Liver (tissue), 9 donors: ENCODE data around the gene TMEFF1. TPM values are rescaled to one million over a fixed set of nuclear protein-coding genes. Genes with fewer than 3 reads are reported as not detected.

Experiments used
- DNase-seq: peaks from one replicate; pipeline ENCODE4 v3.0.0-alpha.2; 2017; ENCODE audit warnings: low spot score
- H3K27ac ChIP-seq, 2 donors: one replicate each; pipeline ENCODE4 v1.7.0; 2013; ENCODE audit warnings: inconsistent platforms in 2 of 2, low read length in 2 of 2, control low read depth in 1 of 2, low read depth in 1 of 2, mild to moderate bottlenecking in 1 of 2
- H3K27me3 ChIP-seq, 4 donors: one replicate each; pipeline versions ENCODE4 v1.6.1 to v1.7.0; 2013; ENCODE audit warnings: low read length in 3 of 4, inconsistent platforms in 1 of 4, mild to moderate bottlenecking in 1 of 4, moderate library complexity in 1 of 4; ENCODE audit not compliant: control insufficient read depth in 4 of 4, insufficient read depth in 4 of 4
- H3K36me3 ChIP-seq, 4 donors: one replicate each; pipeline versions ENCODE4 v1.6.1 to v1.7.0; 2013; ENCODE audit warnings: low read length in 3 of 4, mild to moderate bottlenecking in 3 of 4, low read depth in 1 of 4, moderate library complexity in 1 of 4; ENCODE audit not compliant: control insufficient read depth in 4 of 4, insufficient read depth in 3 of 4
- H3K4me1 ChIP-seq, 4 donors: one replicate each; pipeline versions ENCODE4 v1.6.1 to v1.7.0; 2013; ENCODE audit warnings: low read length in 3 of 4, mild to moderate bottlenecking in 3 of 4, moderate library complexity in 1 of 4; ENCODE audit not compliant: control insufficient read depth in 4 of 4, insufficient read depth in 4 of 4
- H3K4me3 ChIP-seq, 3 donors: one replicate each; pipeline versions ENCODE4 v1.6.1 to v1.7.0; 2013; ENCODE audit warnings: low read length in 3 of 3, control low read depth in 1 of 3, low read depth in 1 of 3, mild to moderate bottlenecking in 1 of 3
- H3K9ac ChIP-seq, 2 donors: one replicate each; pipeline ENCODE4 v1.7.0; 2013; ENCODE audit warnings: low read length in 2 of 2, mild to moderate bottlenecking in 2 of 2, moderate library complexity in 2 of 2, control low read depth in 1 of 2, low read depth in 1 of 2
- H3K9me3 ChIP-seq, 4 donors: one replicate each; pipeline versions ENCODE4 v1.6.1 to v1.7.0; 2013; ENCODE audit warnings: low read length in 3 of 4; ENCODE audit not compliant: control insufficient read depth in 4 of 4
- EGR1 ChIP-seq, 2 donors: IDR thresholded peaks; 2 replicates each; pipeline ENCODE4 v1.6.1; 2016 to 2018; ENCODE audit warnings: antibody characterized with exemption in 2 of 2, low read depth in 2 of 2
- FOXA1 ChIP-seq: IDR thresholded peaks from 2 replicates; pipeline ENCODE4 v1.6.1; 2016; ENCODE audit warnings: antibody characterized with exemption
- FOXA2 ChIP-seq: IDR thresholded peaks from 2 replicates; pipeline ENCODE4 v1.6.1; 2016; ENCODE audit warnings: antibody characterized with exemption
- GABPA ChIP-seq, 2 donors: IDR thresholded peaks in 1 of 2; conservative IDR thresholded peaks in 1 of 2; 2 replicates each; pipeline ENCODE4 v1.6.1; 2016; ENCODE audit warnings: antibody characterized with exemption in 2 of 2, mild to moderate bottlenecking in 1 of 2, moderate library complexity in 1 of 2
- HNF4A ChIP-seq, 2 donors: conservative IDR thresholded peaks; 2 replicates each; pipeline ENCODE4 v1.6.1; 2016; ENCODE audit warnings: antibody characterized with exemption in 2 of 2, mild to moderate bottlenecking in 2 of 2
- HNF4G ChIP-seq: IDR thresholded peaks from 2 replicates; pipeline ENCODE4 v1.6.1; 2016; ENCODE audit warnings: antibody characterized with exemption
- JUND ChIP-seq, 2 donors: IDR thresholded peaks; 2 replicates each; pipeline ENCODE4 v1.6.1; 2016; ENCODE audit warnings: antibody characterized with exemption in 2 of 2
- RAD21 ChIP-seq, 2 donors: IDR thresholded peaks; 2 replicates each; pipeline ENCODE4 v1.6.1; 2016; ENCODE audit warnings: antibody characterized with exemption in 2 of 2, mild to moderate bottlenecking in 2 of 2
- RXRA ChIP-seq, 2 donors: IDR thresholded peaks; 2 replicates each; pipeline ENCODE4 v1.6.1; 2017 to 2018; ENCODE audit warnings: antibody characterized with exemption in 2 of 2, mild to moderate bottlenecking in 1 of 2
- SP1 ChIP-seq: IDR thresholded peaks from 2 replicates; pipeline ENCODE4 v1.6.1; 2018; ENCODE audit warnings: antibody characterized with exemption, mild to moderate bottlenecking
- TAF1 ChIP-seq: conservative IDR thresholded peaks from 2 replicates; pipeline ENCODE4 v1.6.1; 2016; ENCODE audit warnings: antibody characterized with exemption, mild to moderate bottlenecking
- YY1 ChIP-seq: IDR thresholded peaks from 2 replicates; pipeline ENCODE4 v1.6.1; 2016; ENCODE audit warnings: antibody characterized with exemption, mild to moderate bottlenecking
- WGBS: extraction: QIAGEN DNeasy Blood & Tissue Kit; methylation state at CpG from one replicate; pipeline ENCODE4 v1.1.7; 2013; 5-methylcytosine and 5-hydroxymethylcytosine counted together
- polyA plus RNA-seq, 2 donors: library from polyadenylated mRNA; stranded (reverse) in 1 of 2; unstranded in 1 of 2; fragments of 200-250 nt in 1 of 2; fragments of >200 nt in 1 of 2; fragmentation: Nextera tagmentation in 1 of 2; extraction: Ambion mirVana in 1 of 2; gene quantifications; one replicate each; pipeline versions ENCODE4 v1.2.1 to v1.2.3, GENCODE V29; 2013 to 2015
- total RNA-seq, 2 donors: library from RNA; depleted of rRNA; stranded (reverse); fragments of >200 nt; gene quantifications; one replicate each; pipeline ENCODE4 v1.2.3, GENCODE V29; 2014
- TF ChIP-seq, protein P1 (sequence below): IDR thresholded peaks from 2 replicates; pipeline ENCODE4 v1.6.1; 2016; ENCODE audit warnings: antibody characterized with exemption
- TF ChIP-seq, protein P2 (sequence below): IDR thresholded peaks from 2 replicates; pipeline ENCODE4 v1.6.1; 2016; ENCODE audit warnings: antibody characterized with exemption
- TF ChIP-seq, protein P3 (sequence below): IDR thresholded peaks from 2 replicates; pipeline ENCODE4 v1.6.1; 2016; ENCODE audit warnings: antibody characterized with exemption, mild to moderate bottlenecking
- TF ChIP-seq, protein P4 (sequence below): fragments of 150-350 bp; IDR thresholded peaks from 2 replicates; pipeline ENCODE4 v1.5.1; 2017; ENCODE audit warnings: improper control_type of control experiment, low read depth, low read length; ENCODE audit not compliant: missing input control
- donor health status: healthy.
- donor health status: healthy.
- donor health status: healthy.
- donor health status: healthy.
- donor health status: healthy.

Gene TMEFF1
- total and polyA plus RNA-seq, 4 donors: not detected

DNA sequence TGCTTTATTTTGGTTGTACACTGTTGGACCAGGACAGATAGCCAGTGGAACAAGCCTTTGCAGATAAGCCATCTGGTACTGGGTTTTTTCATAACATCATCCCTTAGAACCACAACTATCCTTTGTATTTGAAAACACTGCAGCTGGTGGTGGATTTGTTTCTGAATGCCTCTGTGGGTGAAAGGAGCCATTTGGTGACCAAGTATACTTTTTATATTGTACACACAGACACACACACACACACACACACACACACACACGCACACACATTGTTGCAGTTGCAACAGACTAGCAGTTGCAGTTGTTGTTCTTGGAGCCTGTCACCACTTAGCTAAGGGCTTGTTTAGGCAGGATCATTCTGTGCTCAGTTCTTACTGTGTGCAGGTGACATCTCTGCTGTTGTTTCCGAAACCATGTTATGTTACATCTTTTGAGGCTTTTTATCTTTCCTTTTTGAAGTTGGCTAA, 82.0 kb downstream of the TMEFF1 start (continued):
- TF ChIP-seq HNF4A (conservative IDR thresholded peaks at IDR 0.05): no peak
- TF ChIP-seq TAF1: no peak
- no peak for TF ChIP-seq JUND (IDR thresholded peaks at IDR 0.05)

DNA sequence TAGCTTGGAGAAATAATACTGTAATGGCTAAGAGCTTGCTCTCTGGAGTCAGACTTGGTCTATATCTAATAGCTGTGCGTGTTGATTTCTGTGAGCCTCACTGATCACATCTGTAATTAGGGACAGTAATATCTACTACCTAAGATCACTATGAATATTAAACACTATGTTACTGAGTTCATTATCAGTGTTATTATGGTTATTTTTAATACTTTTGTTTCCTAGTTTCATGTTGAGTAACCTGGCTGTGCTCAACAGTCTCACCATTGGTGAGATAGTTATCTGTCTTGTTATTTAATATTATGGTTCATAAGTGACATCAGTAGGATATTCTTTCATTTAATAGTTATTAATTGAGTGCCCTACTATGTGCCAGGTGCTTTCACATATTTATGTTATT, 82.5 kb downstream of the TMEFF1 start:
- no peak overlapping the region for H3K4me3 ChIP-seq
- 99% methylated on average over 1 of the region's 1 CpG for WGBS
- DNase-seq: no peak
- no peaks in the 10 kb centered on the region for H3K27me3 ChIP-seq
- H3K4me1 ChIP-seq: peaks cover 0 to 2% (median 0%) of the 10 kb centered on the region in 4 donors
- TF ChIP-seq, protein P1, sequence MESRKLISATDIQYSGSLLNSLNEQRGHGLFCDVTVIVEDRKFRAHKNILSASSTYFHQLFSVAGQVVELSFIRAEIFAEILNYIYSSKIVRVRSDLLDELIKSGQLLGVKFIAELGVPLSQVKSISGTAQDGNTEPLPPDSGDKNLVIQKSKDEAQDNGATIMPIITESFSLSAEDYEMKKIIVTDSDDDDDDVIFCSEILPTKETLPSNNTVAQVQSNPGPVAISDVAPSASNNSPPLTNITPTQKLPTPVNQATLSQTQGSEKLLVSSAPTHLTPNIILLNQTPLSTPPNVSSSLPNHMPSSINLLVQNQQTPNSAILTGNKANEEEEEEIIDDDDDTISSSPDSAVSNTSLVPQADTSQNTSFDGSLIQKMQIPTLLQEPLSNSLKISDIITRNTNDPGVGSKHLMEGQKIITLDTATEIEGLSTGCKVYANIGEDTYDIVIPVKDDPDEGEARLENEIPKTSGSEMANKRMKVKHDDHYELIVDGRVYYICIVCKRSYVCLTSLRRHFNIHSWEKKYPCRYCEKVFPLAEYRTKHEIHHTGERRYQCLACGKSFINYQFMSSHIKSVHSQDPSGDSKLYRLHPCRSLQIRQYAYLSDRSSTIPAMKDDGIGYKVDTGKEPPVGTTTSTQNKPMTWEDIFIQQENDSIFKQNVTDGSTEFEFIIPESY: no peak
- TF ChIP-seq, protein P2, sequence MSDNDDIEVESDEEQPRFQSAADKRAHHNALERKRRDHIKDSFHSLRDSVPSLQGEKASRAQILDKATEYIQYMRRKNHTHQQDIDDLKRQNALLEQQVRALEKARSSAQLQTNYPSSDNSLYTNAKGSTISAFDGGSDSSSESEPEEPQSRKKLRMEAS: no peak
- TF ChIP-seq FOXA1 (no peak), TAF1 (no peak), FOXA2 (no peak), EGR1 (IDR thresholded peaks at IDR 0.05; ENCODE audit: low read depth in 2 of 2) (no peak), HNF4A (conservative IDR thresholded peaks at IDR 0.05) (no peak), RXRA (IDR thresholded peaks at IDR 0.05) (no peak), GABPA (IDR thresholded peaks at IDR 0.05 in 1 of 2, conservative IDR thresholded peaks at IDR 0.05 in 1 of 2) (no peak), RAD21 (IDR thresholded peaks at IDR 0.05) (no peak), JUND (IDR thresholded peaks at IDR 0.05) (no peak)
- TF ChIP-seq, protein P3, sequence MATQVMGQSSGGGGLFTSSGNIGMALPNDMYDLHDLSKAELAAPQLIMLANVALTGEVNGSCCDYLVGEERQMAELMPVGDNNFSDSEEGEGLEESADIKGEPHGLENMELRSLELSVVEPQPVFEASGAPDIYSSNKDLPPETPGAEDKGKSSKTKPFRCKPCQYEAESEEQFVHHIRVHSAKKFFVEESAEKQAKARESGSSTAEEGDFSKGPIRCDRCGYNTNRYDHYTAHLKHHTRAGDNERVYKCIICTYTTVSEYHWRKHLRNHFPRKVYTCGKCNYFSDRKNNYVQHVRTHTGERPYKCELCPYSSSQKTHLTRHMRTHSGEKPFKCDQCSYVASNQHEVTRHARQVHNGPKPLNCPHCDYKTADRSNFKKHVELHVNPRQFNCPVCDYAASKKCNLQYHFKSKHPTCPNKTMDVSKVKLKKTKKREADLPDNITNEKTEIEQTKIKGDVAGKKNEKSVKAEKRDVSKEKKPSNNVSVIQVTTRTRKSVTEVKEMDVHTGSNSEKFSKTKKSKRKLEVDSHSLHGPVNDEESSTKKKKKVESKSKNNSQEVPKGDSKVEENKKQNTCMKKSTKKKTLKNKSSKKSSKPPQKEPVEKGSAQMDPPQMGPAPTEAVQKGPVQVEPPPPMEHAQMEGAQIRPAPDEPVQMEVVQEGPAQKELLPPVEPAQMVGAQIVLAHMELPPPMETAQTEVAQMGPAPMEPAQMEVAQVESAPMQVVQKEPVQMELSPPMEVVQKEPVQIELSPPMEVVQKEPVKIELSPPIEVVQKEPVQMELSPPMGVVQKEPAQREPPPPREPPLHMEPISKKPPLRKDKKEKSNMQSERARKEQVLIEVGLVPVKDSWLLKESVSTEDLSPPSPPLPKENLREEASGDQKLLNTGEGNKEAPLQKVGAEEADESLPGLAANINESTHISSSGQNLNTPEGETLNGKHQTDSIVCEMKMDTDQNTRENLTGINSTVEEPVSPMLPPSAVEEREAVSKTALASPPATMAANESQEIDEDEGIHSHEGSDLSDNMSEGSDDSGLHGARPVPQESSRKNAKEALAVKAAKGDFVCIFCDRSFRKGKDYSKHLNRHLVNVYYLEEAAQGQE: no peak
- H3K36me3 ChIP-seq: no peaks in the 10 kb centered on the region
- no peak overlapping the region for H3K9ac ChIP-seq
- no peak overlapping the region for H3K27ac ChIP-seq
- no peaks in the 10 kb centered on the region for H3K9me3 ChIP-seq

DNA sequence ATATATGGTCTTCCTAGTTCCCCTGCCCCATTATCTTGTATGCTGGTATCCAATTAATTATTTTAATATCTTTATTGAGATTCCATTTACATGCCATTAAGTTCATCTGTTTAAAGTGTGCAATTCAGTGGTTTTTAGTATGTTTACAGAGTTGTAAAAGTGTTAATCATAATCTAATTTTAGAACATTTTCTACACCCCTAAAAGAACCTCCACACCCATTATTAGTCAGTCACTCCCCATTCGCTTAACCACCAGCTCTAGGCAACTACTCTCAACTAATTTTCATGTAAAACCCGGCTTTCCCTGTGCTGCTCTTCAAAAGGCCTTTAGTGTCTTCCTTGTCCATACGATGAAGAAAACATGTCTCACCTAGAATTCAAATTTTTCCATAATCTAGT, 84.1 kb downstream of the TMEFF1 start:
- WGBS: 92% methylated on average over 3 of the region's 3 CpGs
- TF ChIP-seq FOXA1 (no peak), YY1 (no peak), HNF4A (conservative IDR thresholded peaks at IDR 0.05) (no peak), RAD21 (IDR thresholded peaks at IDR 0.05) (no peak), HNF4G (no peak), EGR1 (IDR thresholded peaks at IDR 0.05; ENCODE audit: low read depth in 2 of 2) (no peak), TAF1 (no peak), SP1 (no peak), RXRA (IDR thresholded peaks at IDR 0.05) (no peak), GABPA (IDR thresholded peaks at IDR 0.05 in 1 of 2, conservative IDR thresholded peaks at IDR 0.05 in 1 of 2) (no peak), JUND (IDR thresholded peaks at IDR 0.05) (no peak), FOXA2 (no peak)
- TF ChIP-seq, protein P1: no peak
- TF ChIP-seq, protein P4, sequence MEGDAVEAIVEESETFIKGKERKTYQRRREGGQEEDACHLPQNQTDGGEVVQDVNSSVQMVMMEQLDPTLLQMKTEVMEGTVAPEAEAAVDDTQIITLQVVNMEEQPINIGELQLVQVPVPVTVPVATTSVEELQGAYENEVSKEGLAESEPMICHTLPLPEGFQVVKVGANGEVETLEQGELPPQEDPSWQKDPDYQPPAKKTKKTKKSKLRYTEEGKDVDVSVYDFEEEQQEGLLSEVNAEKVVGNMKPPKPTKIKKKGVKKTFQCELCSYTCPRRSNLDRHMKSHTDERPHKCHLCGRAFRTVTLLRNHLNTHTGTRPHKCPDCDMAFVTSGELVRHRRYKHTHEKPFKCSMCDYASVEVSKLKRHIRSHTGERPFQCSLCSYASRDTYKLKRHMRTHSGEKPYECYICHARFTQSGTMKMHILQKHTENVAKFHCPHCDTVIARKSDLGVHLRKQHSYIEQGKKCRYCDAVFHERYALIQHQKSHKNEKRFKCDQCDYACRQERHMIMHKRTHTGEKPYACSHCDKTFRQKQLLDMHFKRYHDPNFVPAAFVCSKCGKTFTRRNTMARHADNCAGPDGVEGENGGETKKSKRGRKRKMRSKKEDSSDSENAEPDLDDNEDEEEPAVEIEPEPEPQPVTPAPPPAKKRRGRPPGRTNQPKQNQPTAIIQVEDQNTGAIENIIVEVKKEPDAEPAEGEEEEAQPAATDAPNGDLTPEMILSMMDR: no peak
- TF ChIP-seq, protein P3: no peak

More for the DNA sequence above, 84.1 kb downstream of the TMEFF1 start:
- Histone ChIP-seq H3K27me3 (no peaks in the 10 kb centered on the region), H3K9ac (no peak overlapping the region), H3K27ac (no peak overlapping the region), H3K36me3 (no peaks in the 10 kb centered on the region), H3K9me3 (no peaks in the 10 kb centered on the region), H3K4me1 (peaks cover 0 to 6% (median 0%) of the 10 kb centered on the region in 4 donors), H3K4me3 (no peak overlapping the region)
- no peak for DNase-seq
